ENCODE measurements around the gene ZNF502.

DNA sequence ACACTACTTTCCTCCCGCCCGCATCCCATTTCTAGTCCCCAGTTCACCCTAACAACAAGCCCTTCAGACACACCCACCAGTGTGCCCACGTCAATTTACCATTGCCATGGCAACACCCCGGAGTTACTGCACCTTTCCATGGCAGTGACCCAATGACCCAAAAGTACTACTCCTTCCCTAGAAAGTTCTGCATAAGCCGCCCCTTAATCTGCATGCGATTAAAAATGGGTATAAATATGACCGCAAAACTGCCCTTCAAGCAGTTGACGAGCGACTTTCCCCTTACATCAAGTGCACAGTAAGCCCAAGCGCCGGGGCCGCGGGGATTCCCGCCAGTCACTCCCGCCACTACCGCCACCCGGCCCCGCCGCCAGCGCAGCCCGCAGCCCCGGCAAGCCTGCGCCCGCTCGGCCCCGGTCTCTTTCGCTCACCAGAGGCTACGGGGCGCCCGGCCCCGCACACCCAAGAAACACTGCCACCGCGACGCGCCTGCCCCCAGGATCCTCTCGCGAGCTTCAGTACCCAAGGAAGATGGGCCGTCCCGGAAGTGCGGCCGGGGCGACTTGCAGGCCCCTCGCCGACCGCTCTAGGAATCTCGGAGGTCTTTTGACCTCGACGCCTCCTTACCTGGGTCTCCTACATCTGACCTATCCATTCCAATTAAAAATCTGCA, 27.2 kb upstream of the ZNF502 start:
- no peak for TF ChIP-seq EZH2 (IDR thresholded peaks at IDR 0.05)
- TF ChIP-seq POLR2AphosphoS5 (IDR thresholded peaks at IDR 0.05; ENCODE audit: borderline replicate concordance, low read depth, low read length) = peak; percentile 52; the same call in 1 of the 2 replicates
